NB4 (cell line): Measurements from ENCODE around the gene CLEC16A.

Experiments
- POLR2A ChIP-seq: IDR thresholded peaks from 2 replicates; pipeline ENCODE4 v1.6.1; 2011; ENCODE audit warnings: mild to moderate bottlenecking; ENCODE audit not compliant: insufficient read length; ENCODE audit errors: extremely low read depth
- TF ChIP-seq, protein P1 (sequence below): IDR thresholded peaks from one replicate; pipeline ENCODE4 v1.5.1; 2012; ENCODE audit warnings: low read depth, low read length

DNA sequence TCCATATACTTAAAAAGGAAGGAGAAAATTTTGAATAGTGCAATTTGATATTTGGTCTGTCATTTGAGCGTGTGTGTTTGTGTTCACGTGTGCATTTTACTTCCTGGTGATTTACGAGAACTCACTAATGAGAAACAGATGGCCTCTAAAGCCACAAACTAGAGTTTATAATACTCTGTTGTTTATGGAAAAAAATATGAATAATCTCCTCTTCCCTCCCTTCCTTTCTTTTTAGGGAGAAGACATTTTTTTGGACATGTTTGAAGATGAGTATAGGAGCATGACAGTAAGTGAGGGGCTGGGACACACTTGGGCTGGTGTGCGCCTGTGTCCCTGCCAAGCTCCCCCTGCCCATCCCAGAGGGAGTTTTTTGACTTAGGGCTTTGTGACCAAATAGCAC lies 102.7 kb downstream of the CLEC16A start:
- TF ChIP-seq POLR2A, result no peak
- TF ChIP-seq, protein P1, sequence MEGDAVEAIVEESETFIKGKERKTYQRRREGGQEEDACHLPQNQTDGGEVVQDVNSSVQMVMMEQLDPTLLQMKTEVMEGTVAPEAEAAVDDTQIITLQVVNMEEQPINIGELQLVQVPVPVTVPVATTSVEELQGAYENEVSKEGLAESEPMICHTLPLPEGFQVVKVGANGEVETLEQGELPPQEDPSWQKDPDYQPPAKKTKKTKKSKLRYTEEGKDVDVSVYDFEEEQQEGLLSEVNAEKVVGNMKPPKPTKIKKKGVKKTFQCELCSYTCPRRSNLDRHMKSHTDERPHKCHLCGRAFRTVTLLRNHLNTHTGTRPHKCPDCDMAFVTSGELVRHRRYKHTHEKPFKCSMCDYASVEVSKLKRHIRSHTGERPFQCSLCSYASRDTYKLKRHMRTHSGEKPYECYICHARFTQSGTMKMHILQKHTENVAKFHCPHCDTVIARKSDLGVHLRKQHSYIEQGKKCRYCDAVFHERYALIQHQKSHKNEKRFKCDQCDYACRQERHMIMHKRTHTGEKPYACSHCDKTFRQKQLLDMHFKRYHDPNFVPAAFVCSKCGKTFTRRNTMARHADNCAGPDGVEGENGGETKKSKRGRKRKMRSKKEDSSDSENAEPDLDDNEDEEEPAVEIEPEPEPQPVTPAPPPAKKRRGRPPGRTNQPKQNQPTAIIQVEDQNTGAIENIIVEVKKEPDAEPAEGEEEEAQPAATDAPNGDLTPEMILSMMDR, result no peak
